Kidney tubule cell (primary cell): ENCODE measurements around the gene SAFB2.

Experiments
- DNase-seq: peaks from one replicate; pipeline ENCODE4 v3.0.0-alpha.2; 2018; ENCODE audit warnings: low spot score

Gene SAFB2

DNA sequence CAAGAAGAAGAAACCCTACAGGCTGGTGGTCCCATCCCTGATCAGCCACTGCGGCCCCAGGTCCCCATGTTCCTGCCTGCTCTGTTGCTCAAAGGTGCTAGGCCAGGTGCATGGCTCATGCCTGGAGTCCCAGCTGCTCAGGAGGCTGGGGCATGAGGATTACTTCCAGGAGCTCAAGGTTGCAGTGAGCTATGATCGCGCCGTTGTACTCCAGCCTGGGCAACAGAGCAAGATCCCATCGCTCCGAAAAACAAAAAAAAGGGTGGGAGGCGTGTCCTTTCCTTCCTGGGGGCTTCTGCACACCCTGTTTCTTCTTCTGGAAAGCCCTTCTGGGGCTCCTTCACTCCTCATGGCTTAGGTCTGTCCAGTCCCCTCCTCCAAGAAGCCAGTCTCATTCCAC is 42.9 kb downstream of the SAFB2 start:
- DNase-seq = no peak

DNA sequence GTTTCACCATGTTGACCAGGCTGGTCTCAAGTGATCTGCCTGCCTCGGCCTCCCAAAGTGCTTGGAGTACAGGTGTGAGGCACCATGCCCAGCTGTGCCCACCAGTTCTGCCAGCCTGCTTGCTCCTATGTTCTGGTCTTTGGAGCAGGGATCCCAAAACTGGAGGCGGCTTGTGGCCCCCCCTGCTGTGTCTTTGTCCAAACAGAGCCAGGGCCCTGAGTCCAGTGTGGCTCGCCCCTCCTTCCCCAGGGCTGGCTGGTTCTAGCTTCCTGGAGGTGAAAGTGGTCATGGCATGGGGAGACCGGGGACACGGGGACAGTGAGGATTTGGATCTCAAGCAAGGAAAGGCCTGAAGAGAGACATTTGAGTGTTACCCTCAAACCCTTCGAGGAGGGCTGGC is 43.3 kb downstream of the SAFB2 start:
- DNase-seq = no peak

DNA sequence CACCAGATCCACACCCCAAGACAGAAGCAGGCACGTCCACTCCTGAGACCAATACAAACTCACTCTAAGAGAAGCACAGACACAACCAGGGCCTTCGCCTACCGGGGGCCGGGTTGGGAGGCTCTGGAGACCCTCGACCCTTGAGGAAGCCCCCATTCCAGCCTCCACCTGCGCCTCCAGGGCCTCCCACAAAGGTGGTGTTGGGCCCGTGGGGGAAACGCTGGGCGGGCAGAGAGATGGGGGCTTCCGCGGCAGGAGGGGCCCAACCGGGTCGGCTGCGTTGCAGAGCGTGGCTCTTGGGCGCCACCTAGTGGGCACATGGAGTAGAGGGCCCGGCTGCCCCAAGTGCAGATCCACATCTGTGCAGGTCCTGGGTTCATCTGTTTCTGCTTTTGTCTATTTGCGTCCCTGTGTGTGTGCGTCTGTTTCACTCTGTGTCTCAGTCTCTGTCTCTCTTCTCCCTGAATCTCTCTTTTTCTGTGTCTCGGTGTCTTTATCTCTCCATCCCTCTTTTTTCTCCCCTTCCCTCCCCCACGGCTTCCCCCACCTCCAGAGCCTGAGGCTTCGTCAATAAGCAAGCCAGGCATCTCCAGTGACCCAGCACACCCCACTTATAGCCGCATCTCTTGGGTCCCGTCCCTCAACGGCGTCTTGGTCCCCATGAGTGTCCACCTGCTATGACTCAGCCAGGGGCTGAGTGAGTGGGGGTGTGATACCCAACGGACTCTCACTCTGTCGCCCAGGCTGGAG is 44.3 kb downstream of the SAFB2 start:
- peak; percentile 39 for DNase-seq

DNA sequence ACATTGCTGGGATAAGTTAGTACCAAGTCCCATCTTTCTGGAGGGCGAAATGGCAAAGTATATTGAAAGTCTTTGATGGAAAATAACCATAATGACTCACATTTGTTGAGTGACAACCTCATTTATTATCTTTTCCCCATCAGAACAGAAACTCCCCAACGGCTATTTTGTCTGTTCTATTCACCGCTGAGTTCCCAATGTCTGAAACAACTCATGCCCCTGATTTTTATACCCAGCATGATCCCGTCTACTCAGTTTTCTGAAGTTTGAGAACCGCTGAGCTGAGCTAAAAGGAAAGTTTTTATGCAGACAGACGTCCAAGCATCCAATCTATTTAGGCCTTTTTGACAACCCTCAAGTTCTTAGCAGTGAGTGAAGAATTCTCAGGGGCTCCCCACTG is 47.0 kb downstream of the SAFB2 start:
- no peak for DNase-seq

DNA sequence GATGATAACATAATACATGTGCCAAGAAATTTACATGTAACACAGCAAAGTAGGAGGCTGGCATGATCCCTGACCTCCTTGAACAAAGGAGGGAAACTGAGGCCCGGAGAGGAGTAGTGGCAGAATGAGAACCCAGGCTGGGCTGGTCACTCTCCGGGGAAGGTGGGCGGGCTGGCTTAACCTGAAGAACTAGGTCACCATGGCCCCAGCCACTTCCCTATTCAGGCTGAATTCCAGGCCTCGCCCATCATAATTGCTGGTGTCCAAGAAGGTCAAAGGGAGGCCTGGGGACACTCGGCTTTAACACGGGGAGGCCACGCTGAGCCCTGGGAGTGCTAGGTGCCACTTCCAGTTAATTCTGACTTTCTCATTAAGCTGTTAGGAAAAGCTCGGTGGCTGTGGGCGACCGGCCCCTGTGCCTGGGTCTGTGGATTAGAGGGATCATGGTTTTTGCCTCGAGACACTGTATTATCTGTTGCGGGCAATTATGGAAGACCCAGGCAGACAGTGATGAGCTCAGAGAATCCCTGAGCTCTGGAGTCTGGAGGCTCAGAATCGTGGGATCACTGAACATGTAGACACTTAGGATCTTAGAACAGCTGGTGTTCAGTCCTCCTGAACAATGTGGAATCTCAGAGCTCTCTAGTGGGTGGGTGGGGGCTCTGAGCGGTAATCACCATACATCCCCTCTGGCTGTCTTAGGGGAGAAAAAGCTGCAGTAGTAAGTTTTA is 49.9 kb downstream of the SAFB2 start:
- DNase-seq = no peak

DNA sequence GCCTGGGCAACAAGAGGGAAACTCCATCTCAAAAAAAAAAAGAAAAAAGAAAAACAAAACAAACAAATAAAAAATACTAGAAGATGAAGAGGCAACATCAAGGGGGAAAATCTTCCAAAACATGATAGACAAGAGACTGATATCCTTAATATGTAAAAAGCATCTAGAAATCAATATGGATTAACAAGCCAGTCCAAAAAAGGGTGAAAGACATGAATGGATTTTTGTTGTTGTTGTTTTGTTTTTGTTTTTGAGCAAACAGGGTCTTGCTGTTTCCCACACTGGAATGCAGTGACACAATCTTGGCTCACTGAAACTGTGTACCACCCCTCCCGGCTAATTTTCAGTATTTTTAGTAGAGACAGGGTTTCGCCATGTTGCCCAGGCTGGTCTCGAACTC is 50.8 kb downstream of the SAFB2 start:
- DNase-seq = no peak

DNA sequence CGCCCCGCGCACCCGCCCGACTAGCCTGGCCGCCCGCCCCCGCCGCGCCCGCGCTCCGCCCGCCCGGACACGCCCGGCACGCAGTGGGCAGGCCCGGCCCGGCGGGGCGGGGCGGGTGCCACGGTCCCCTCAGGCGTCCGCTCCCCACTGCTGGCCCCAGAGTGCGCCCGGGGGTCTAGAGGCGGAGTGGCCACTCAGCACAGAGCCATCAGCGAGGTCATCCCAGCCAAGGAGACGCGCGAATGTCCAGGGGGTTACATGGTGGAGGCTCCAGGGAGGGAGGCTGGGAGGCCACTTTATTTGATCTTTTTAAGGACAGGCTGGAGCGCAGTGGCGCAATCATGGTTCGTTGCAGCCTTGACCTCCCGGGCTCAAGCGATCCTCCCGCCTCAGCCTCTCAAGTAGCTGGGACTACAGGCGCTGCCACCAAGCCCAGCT is 54.6 kb downstream of the SAFB2 start:
- no peak for DNase-seq

DNA sequence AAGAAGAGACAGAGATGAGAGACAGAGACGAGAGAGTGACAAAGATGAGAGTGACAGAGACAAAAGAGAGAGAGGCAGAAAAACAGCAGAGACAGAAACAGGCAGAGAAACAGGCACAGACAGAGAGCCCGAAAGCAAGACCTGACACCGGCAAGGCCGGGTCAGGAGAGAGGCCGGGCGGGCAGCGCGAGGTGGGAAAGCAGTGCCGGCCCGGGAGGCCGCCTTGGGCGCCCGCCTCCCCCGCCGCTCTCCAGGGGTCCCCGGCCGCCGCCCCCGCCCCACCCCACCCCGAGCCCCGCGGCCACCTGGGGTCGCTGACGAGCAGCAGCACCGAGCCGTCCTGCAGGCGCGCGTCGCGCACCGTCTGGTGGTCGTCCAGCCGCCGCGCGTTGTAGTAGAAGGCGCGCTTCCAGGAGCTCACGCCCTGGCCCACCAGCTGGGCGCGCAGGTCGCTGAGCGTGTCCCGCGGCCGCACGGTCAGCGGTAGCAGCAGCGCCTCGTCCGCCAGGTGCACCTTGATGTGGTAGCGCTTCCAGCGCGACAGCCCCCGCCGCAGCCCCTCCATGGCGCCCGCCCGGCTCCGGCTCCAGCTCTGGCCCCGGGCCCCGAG is 55.1 kb downstream of the SAFB2 start, which contains the start of gene TINCR:
Gene TINCR, minus strand, starts transcription at position 594 of the 610 bp plus-strand sequence.
- no peak for DNase-seq

DNA sequence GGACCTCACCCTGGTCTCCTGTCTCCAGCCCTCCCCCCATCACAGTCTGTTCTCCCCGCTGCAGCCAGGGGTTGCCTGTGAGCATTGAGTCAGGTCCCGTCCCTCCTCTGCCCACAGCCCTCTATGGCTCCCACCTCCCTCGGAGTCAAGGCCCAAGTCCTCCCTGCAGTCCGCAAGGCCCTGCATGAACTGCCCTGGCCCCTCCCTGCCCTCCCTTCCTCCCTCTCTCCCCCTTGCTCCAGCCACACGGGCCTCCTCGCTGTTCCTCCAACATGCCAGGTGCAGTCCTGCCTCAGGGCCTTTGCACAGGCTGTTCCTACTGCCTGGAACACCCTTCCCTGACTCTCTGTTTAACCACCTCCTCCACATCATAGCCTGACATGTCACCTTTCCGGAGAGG is 57.6 kb downstream of the SAFB2 start:
- no peak for DNase-seq

DNA sequence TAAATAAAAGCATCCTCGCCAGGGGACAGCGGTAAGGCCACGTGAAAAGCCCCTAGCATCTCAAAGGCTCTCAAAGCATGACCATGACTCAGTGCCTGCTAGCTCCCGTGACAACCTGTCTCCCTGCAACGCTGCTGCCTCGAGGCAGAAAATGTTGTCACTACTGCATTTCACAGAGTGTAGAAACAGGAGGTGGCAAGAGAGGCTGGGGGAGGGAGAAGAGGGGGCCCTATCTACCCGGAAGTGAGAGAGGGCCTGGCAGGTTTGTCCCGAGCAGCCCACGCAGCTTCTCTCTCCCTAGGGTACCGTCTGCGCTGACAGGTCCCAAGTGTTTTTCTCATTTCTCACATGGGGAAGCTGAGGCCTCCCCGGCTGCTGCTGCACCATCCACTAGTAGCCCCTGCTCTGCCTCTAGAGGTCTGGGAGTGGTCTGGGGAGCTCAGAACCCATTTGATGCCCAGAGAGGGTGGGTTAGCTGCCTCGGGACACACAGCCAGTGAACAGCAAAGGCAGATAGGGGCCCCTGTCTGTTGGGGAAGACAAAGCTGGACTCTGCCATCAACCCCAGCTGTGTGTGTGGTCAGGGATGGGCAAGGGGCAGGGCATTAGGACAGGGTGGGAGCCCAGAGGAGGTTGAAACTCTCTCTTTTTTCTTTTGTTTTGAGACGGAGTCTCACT is 58.5 kb downstream of the SAFB2 start:
- DNase-seq = peak; percentile 42

DNA sequence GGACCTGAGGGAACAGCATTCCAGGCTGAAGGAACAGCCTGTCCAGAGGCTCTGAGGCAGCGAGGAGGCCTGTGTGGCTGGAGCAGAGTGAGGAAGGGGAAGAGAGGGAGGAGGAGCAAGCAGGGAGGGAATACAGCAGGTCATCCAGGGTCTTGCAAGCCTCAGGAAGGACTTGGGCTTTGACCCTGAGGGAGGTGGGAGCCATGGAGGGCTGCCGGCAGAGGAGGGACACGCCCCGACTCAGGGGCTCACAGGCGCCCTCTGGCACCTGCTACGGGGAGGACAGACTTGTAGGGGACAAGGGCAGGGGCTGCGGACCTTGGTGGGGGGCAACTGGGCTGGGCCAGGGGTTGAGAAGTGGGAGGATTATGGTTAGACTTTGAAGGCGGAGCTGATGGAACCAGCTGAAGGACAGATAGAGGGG is 59.6 kb downstream of the SAFB2 start:
- DNase-seq = no peak

DNA sequence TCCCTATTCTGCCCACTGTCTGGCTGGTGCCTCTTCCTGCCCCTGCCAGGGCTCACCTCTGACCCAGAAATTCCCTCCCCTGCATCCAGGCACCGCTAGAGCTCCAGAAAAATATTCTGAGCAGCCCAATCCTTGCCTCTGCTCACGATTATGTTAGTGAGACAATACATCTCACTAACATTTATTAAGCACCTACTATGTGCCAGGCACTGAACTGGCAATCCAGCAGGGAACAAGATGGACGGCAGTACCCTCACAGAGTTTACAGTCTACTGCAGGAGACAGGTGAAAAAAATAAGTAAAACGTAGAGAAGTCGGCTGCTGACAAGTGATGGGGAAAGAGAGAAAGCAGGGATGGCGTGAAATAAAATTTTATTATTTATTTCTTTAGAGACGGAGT is 60.3 kb downstream of the SAFB2 start:
- DNase-seq = no peak

DNA sequence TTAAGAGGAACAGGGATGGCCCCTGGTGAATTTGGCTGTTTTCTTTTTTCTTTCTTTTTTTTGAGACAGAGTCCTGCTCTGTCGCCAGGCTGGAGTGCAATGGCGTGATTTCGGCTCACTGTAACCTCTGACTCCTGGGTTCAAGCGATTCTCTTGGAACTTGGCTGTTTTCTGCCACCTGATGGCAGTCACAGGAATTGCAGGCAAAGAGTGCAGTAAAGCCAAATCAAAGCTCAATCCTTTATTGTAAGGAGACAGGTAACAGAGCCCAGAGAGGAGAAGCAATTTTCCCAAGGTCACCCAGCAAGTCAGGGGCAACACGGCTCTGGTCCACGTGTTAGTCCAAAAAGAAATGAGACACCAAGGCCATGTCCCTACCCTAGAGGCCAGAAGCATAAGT is 61.0 kb downstream of the SAFB2 start:
- DNase-seq = no peak

DNA sequence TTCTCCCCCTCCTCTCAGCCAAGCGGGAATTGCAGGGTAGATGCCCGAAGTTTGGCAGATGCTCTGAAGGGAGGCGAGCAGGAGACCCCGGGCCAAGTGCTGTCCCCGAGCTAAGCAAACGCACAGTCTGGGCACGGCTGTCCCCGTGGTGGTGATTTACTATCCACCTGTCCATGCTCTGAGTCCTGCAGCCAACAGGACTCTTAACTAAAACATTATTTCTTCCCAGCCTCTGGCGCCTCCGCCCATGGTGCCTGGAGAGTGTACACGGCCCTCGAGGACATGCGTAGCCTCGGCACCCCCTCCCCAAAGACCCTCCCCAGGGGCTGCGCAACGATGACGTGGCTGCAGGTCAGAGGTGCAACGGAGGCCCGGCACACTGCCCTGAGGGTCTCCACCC is 62.4 kb downstream of the SAFB2 start:
- DNase-seq = no peak

DNA sequence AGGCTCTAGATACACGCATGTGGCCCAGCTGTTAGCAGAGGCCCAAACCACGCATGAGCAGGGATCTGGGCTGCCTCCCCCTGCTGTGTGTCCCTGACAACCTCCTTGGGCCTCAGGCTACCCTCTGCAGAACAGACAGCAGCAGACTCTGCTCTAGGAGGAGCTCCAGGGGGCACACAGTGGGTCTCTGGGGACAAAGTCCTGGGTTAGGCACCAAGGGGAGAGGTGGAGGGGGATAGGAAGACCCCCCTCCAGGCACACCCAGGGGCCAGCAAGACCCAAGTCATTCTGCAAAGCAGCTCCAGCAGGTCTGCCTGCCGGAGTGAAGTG is 62.8 kb downstream of the SAFB2 start:
- DNase-seq = no peak

DNA sequence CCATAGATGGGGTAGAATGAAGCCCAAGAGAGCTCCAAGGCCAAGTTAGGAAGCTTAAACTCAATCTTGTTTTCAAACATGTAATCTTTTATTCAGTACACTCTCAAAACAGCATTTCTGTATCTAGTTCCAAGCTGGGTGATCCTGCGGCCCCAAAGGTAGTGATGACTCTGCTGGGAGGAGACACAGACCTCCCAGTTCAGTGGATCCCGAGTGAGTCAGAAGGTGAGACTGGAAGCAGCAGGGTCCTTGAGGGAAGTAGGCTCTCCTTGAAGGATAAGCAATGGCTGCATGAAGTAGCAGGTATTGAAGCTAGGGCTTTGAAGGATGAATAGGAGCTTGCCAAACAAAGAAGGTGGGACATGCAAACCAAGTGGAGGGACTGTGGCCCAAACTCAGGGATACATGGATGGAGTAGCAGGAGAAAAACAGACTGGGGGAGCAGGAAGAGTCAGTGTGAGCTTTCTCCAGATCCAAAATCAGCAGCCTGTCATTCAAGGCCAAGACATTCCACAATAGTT is 64.4 kb downstream of the SAFB2 start:
- DNase-seq = no peak

DNA sequence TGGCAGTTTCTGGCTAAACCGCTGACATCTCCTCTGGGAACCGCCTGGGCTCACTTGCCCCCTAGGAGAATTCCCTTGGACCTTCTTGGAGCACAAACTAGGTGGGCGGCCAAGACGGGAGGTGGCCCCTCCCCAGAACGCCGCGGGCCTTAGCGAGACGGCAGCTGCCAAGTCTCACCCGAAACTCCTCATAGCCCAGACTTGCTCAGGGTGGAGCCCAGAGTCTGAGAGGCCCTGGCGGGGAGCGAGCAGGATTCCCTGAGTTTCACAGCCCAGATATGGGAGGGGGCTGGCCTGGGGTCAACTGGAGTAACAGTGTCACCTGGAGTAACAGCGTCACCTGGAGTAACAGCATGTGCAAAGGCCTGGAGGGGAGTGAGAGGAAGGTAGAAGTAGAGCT is 64.9 kb downstream of the SAFB2 start:
- DNase-seq = no peak

DNA sequence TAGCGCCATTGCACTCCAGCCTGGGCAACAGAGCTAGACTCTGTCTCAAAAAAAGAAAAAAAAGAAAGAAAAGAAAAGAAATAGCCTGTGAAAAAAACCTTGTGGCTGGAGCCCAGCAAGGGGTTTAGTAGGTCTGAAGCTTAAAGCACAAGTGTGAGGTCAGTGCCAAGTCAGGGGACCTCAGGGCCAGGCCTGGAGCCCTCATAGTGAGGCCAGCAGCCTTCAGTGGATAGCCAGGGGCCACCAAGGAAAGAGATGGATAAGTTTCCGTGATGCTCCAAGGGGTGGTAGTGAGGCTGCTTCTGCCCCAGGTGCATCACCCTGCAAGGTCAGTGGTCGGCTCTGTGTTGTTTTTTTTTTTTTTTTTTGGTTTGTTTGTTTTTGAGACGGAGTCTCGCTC is 67.7 kb downstream of the SAFB2 start:
- DNase-seq = no peak

DNA sequence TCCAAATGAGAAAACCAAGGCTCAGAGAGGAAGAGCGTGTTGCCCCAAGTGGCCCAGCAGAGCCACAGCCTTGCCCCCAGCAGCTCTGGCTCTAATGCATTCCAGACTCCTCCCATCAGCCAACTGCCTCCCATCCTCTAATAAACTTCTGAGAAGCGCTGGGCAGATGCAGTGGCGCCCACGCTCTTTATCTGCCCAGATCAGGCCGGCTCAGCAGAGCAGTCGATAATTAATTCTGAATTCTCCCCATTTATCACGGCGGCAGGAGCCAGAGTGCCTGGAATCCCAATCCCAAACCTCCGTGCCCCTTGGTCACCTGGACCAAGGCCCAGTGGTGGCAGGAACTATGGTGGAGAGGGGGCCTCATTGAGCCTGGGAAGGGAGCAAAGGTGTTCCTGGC is 68.7 kb downstream of the SAFB2 start:
- DNase-seq = no peak

DNA sequence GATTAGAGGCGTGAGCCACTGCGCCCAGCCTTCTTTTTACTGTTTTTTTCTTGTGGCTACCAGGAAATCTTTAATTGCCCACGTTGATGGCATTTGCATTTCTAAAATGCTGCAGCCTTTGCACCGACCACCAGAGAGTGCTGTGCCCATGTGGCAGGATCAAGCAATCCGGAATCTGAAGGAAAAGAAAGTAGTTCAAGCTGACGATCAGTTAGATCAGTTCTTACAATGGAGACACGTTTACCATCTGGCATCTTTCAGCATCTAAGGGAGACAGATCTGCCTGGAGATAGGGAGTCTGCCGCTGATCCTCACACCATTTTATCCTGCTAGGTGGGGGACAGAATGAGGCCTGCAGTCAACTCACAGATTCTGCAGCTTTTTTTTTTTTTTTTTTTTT is 74.7 kb downstream of the SAFB2 start:
- DNase-seq = peak; percentile 30

DNA sequence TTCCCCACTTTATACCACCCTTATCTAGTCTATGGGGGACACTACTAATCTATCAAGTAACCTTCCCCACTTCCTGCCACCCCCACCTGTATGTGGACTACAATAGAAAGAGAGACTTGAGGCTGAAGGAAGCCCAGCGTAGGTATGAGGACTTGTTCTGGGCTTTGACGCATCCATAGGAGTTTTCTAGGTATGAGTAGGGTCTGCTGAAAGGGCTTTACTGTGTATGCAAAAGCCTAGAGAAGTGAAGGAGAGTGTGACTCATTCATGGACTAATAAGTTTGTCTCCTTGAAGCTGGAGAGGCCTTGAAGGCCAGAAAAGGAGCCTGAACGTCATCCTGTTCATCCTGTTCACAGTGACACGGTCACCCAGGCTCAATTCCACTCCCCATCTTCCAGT is 76.6 kb downstream of the SAFB2 start:
- DNase-seq = no peak

DNA sequence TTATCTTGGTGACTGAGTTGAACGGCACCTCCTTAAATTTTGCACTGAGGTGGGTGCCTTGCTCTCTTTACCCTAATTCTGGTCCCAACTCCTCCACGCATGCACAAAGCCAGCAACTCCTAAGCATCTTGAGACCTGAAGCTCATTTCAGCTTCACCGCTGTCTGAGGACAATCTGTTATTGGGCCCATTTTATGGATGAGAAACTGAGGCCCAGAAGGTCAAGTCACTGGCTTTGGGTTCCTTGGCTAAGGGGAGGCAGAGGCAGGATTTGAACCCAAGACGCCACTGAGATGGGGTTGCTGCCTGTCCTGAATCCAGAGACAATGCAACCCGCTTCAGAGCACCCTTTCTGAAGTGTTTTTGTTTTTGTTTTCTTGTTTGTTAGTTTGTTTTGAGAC is 77.5 kb downstream of the SAFB2 start:
- DNase-seq = no peak

DNA sequence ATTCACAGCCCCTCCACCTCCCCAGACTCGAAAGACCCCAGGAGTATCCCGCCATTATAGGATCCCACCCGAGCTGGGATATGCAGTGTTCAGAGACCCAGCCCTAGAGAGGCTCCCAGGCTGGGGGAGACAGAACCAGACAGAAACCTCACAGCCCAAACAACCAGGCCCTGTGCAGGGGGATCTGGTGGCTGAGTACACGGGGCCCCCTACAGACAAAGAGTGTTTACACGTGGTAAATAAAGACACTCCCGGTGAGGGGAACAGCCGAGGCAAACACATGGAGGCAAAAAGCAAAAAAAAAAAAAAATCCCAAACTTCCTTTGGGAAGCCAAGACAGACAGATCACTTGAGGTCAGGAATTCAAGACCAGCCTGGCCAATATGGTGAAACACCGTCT is 79.9 kb downstream of the SAFB2 start:
- DNase-seq = no peak
